Left lung (tissue), 10 donors: ENCODE results near the gene WWOX. TPM values are rescaled to one million over a fixed set of nuclear protein-coding genes. Genes with fewer than 3 reads are reported as not detected.

Experiments used
- ATAC-seq: fragments of 200-7000 bp; cut with Tn5 transposase; one replicate; pipeline ENCODE4 v1.9.1; 2020; ENCODE audit warnings: moderate library complexity
- DNase-seq, 4 donors: peaks; one replicate each; pipeline ENCODE4 v3.0.0-alpha.2; 2013 to 2020
- H3K27ac ChIP-seq, 2 donors: fragments of 200-600 bp; sonication (generic) in 1 of 2; one replicate each; pipeline versions ENCODE4 v1.5.0 to v1.8.0; 2020 to 2021
- H3K27me3 ChIP-seq, 2 donors: fragments of 200-600 bp; sonication (generic) in 1 of 2; one replicate each; pipeline versions ENCODE4 v1.5.0 to v1.8.0; 2020 to 2021
- H3K36me3 ChIP-seq, 2 donors: fragments of 200-600 bp; sonication (generic) in 1 of 2; one replicate each; pipeline versions ENCODE4 v1.5.0 to v1.8.0; 2020 to 2021
- H3K4me1 ChIP-seq, 2 donors: fragments of 200-600 bp; one replicate each; pipeline ENCODE4 v1.8.0; 2021
- H3K4me3 ChIP-seq, 2 donors: fragments of 200-600 bp; sonication (generic) in 1 of 2; one replicate each; pipeline versions ENCODE4 v1.5.0 to v1.8.0; 2020 to 2021; ENCODE audit warnings: mild to moderate bottlenecking in 1 of 2
- H3K9me3 ChIP-seq, 2 donors: fragments of 200-600 bp; sonication (generic) in 1 of 2; one replicate each; pipeline versions ENCODE4 v1.5.0 to v1.8.0; 2020 to 2021
- intact Hi-C, 2 donors: fragments of 100-400 bp; cut with DNase I; formaldehyde crosslinking; loops; one replicate each; pipeline versions ENCODE4 v1.11.2 to v1.14.2; 2022
- polyA plus RNA-seq, 6 donors: library from polyadenylated mRNA; unstranded; fragments of 120-200 nt; gene quantifications; one replicate each; pipeline ENCODE4 v1.2.1, GENCODE V29; 2013; ENCODE audit not compliant: insufficient read length in 6 of 6
- total RNA-seq, 2 donors: library from RNA; stranded (reverse); fragmentation: NEBNext Ultra II Directional; extraction: Animal tissue kit (Norgen Biotek cat#: 25700); gene quantifications; one replicate each; pipeline ENCODE4 v1.2.1, GENCODE V29; 2021
- TF ChIP-seq, protein P1 (sequence below), 2 donors: fragments of 200-600 bp; sonication (generic) in 1 of 2; IDR thresholded peaks; one replicate each; pipeline versions ENCODE4 v1.5.0 to v1.8.0; 2021; ENCODE audit warnings: antibody characterized with exemption in 2 of 2
- donor health status: DM: no; HTN: yes; CAD: no.
- donor health status: DM: no; HTN: no; CAD: no.

The WWOX gene
- total and polyA plus RNA-seq, 8 donors: 17.2 to 40.3 (median 30.8) TPM

GRCh38 chr16:78177218-78177617, 77.8 kb downstream of the WWOX start:
- no peaks in the 10 kb centered on the region for H3K36me3 ChIP-seq
- TF ChIP-seq, protein P1, sequence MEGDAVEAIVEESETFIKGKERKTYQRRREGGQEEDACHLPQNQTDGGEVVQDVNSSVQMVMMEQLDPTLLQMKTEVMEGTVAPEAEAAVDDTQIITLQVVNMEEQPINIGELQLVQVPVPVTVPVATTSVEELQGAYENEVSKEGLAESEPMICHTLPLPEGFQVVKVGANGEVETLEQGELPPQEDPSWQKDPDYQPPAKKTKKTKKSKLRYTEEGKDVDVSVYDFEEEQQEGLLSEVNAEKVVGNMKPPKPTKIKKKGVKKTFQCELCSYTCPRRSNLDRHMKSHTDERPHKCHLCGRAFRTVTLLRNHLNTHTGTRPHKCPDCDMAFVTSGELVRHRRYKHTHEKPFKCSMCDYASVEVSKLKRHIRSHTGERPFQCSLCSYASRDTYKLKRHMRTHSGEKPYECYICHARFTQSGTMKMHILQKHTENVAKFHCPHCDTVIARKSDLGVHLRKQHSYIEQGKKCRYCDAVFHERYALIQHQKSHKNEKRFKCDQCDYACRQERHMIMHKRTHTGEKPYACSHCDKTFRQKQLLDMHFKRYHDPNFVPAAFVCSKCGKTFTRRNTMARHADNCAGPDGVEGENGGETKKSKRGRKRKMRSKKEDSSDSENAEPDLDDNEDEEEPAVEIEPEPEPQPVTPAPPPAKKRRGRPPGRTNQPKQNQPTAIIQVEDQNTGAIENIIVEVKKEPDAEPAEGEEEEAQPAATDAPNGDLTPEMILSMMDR (IDR thresholded peaks at IDR 0.05): no peak
- H3K27ac ChIP-seq: no peak overlapping the region
- peaks cover 0 to 4% of the 10 kb centered on the region in 2 donors for H3K9me3 ChIP-seq
- no peaks in the 10 kb centered on the region for H3K27me3 ChIP-seq
- no peaks in the 10 kb centered on the region for H3K4me1 ChIP-seq
- no peak for DNase-seq
- H3K4me3 ChIP-seq: no peak overlapping the region
- ATAC-seq: no peak
- intact Hi-C loops: no loop called here

- DNase-seq: no peak
- H3K36me3 ChIP-seq: no peaks in the 10 kb centered on the region
- no peaks in the 10 kb centered on the region for H3K4me1 ChIP-seq
- no peak for ATAC-seq
- TF ChIP-seq, protein P1 (IDR thresholded peaks at IDR 0.05): no peak
- H3K27me3 ChIP-seq: no peaks in the 10 kb centered on the region
- intact Hi-C loops: no loop called here
- H3K4me3 ChIP-seq: no peak overlapping the region
- H3K9me3 ChIP-seq: peaks cover 0 to 4% of the 10 kb centered on the region in 2 donors
- H3K27ac ChIP-seq: no peak overlapping the region
Measured at GRCh38 chr16:78177987-78178386, 78.5 kb downstream of the WWOX start.

DNA sequence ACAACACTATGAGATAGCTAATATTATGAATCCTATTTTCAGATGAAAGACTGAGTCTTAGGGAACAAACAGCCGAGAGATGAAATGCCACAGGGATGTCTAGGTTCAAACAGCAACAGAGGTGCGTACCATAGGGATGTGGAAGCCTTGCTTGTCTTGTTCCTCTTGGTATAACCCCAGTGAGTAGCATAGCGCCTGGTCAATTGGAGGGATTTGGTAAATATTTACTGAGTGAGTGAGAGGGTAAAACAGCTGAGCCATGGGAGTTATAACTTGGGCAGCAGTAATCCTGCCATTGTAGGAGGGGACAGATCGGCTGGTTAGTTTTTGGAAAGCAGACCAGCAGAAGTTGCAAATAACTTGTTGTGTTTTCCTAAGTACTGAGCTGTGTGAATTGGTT, 80.2 kb downstream of the WWOX start:
- H3K27ac ChIP-seq: no peak overlapping the region
- no peaks in the 10 kb centered on the region for H3K4me1 ChIP-seq
- ATAC-seq (no peak), DNase-seq (no peak)
- intact Hi-C loops: no loop called here
- no peaks in the 10 kb centered on the region for H3K36me3 ChIP-seq
- H3K27me3 ChIP-seq: no peaks in the 10 kb centered on the region
- peaks cover 0 to 4% of the 10 kb centered on the region in 2 donors for H3K9me3 ChIP-seq
- TF ChIP-seq, protein P1 (IDR thresholded peaks at IDR 0.05): no peak
- no peak overlapping the region for H3K4me3 ChIP-seq

DNA sequence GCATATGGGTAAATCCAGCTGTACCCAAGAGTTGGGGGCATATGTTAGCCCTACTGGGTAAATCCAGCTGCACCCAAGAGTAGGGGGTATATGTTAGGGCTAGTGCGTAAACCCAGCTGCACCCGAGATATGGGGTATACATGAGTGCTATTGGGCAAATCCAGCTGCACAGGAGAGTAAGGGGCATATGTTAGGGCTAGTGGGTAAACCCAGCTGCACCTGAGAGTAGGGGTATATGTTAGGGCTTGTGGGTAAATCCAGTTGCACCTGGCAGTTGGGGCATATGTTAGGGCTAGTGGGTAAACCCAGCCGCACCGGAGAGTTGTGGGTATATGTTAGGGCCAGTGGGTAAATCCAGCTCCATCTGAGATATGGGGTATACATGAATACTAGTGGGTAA, 80.9 kb downstream of the WWOX start:
- no peak overlapping the region for H3K27ac ChIP-seq
- DNase-seq (no peak), ATAC-seq (no peak)
- H3K27me3 ChIP-seq: no peaks in the 10 kb centered on the region
- intact Hi-C loops: no loop called here
- TF ChIP-seq, protein P1 (IDR thresholded peaks at IDR 0.05): no peak
- H3K4me3 ChIP-seq: no peak overlapping the region
- H3K36me3 ChIP-seq: no peaks in the 10 kb centered on the region
- H3K4me1 ChIP-seq: no peaks in the 10 kb centered on the region
- H3K9me3 ChIP-seq: peaks cover 0 to under 1% of the 10 kb centered on the region in 2 donors

GRCh38 chr16:78183437-78184237, 84.2 kb downstream of the WWOX start:
- DNase-seq (peak in 1 of 4 donors; percentile 30), ATAC-seq (peak; percentile 69)
- intact Hi-C loops: no loop called here
- no peaks in the 10 kb centered on the region for H3K9me3 ChIP-seq
- H3K4me3 ChIP-seq: no peak overlapping the region
- H3K36me3 ChIP-seq: no peaks in the 10 kb centered on the region
- no peaks in the 10 kb centered on the region for H3K4me1 ChIP-seq
- no peak overlapping the region for H3K27ac ChIP-seq
- TF ChIP-seq, protein P1 (IDR thresholded peaks at IDR 0.05): no peak
- H3K27me3 ChIP-seq: no peaks in the 10 kb centered on the region
